GM12891 (cell line): ENCODE measurements around the gene CARM1.

Source experiments
- POLR2A ChIP-seq: IDR thresholded peaks from 2 replicates; pipeline ENCODE4 v1.6.1; 2011; ENCODE audit warnings: low read depth, low read length, control low read depth
- POLR2AphosphoS5 ChIP-seq: IDR thresholded peaks from 2 replicates; pipeline ENCODE4 v1.6.1; 2011; ENCODE audit warnings: low read depth, low read length, control low read depth
- SPI1 ChIP-seq: IDR thresholded peaks from 2 replicates; pipeline ENCODE4 v1.6.1; 2011; ENCODE audit warnings: low read depth, low read length, control low read depth

DNA sequence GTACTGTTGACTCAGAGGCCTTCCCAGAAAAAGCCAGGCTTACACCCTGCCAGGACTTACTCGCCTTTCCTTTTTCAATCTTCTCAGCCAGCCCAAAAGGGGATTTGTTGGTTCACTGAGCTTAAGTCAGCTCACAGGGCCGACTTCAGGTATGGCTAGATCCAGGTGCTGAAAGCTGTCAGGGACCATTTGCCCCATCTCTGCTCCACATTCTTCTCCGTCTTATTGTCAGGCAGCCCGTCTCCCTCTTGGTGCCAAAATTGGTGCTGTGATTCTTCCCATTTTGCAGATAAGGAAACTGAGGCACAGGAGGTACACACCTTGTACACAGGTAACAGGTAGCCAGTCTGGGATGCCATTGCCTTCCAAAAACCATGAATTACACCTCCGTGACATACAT is 20.7 kb upstream of the CARM1 start:
- TF ChIP-seq POLR2A (no peak), SPI1 (no peak), POLR2AphosphoS5 (no peak)
